Kidney (tissue), 14 donors: ENCODE data around the gene RPTN. TPM values are rescaled to one million over a fixed set of nuclear protein-coding genes. Genes with fewer than 3 reads are reported as not detected.
A peak's percentile ranks its signal among the peaks of the same experiment; 100 is the strongest.

ENCODE experiments used
- DNase-seq, 5 donors: peaks; one replicate each; pipeline ENCODE4 v3.0.0-alpha.2; 2013 to 2020
- FAIRE-seq: peaks from 2 replicates; lab custom pipeline; 2012; peaks lifted over from hg19 to GRCh38; lab: Jason Lieb, UNC
- H3K27ac ChIP-seq, 2 donors: one replicate each; pipeline ENCODE4 v1.7.0; 2013; ENCODE audit warnings: low read depth in 2 of 2, low read length in 2 of 2, inconsistent platforms in 1 of 2
- H3K27me3 ChIP-seq: one replicate; pipeline ENCODE4 v1.7.1; 2013; ENCODE audit warnings: low read length, inconsistent platforms; ENCODE audit not compliant: control insufficient read depth, insufficient read depth
- H3K36me3 ChIP-seq, 3 donors: one replicate each; pipeline versions ENCODE4 v1.7.0 to v1.7.1; 2013; ENCODE audit warnings: low read length in 3 of 3, control low read depth in 1 of 3, inconsistent platforms in 1 of 3; ENCODE audit not compliant: insufficient read depth in 3 of 3, control insufficient read depth in 2 of 3
- H3K4me1 ChIP-seq, 3 donors: one replicate each; pipeline versions ENCODE4 v1.7.0 to v1.7.1; 2013; ENCODE audit warnings: low read length in 3 of 3, inconsistent platforms in 1 of 3, low read depth in 1 of 3; ENCODE audit not compliant: control insufficient read depth in 2 of 3, insufficient read depth in 2 of 3
- H3K4me3 ChIP-seq, 3 donors: one replicate each; pipeline versions ENCODE4 v1.7.0 to v1.8.1; 2013; ENCODE audit warnings: low read length in 3 of 3, control low read depth in 1 of 3, inconsistent platforms in 1 of 3
- H3K9ac ChIP-seq, 3 donors: one replicate each; pipeline versions ENCODE4 v1.7.0 to v1.7.1; 2013; ENCODE audit warnings: low read length in 3 of 3, control low read depth in 1 of 3, inconsistent platforms in 1 of 3
- H3K9me3 ChIP-seq, 3 donors: one replicate each; pipeline versions ENCODE4 v1.7.0 to v1.7.1; 2013; ENCODE audit warnings: low read length in 3 of 3, control low read depth in 1 of 3, inconsistent platforms in 1 of 3; ENCODE audit not compliant: control insufficient read depth in 2 of 3, insufficient read depth in 1 of 3
- intact Hi-C: fragments of 100-400 bp; cut with DNase I; formaldehyde crosslinking; loops from one replicate; pipeline ENCODE4 v1.11.1; 2022
- polyA plus RNA-seq: library from polyadenylated mRNA; stranded (reverse); fragments of 350-450 nt; fragmentation: Illumina TruSeq; extraction: RNeasy Lipid Tissue Mini Kit (QIAGEN cat#74804); gene quantifications from one replicate; pipeline ENCODE4 v1.2.3, GENCODE V29; 2014; ENCODE audit warnings: low read depth, low replicate concordance; ENCODE audit not compliant: insufficient read depth
- total RNA-seq: library from RNA; stranded (reverse); fragmentation: NEBNext Ultra II Directional; extraction: Animal tissue kit (Norgen Biotek cat#: 25700); gene quantifications from one replicate; pipeline ENCODE4 v1.2.1, GENCODE V29; 2021
- TF ChIP-seq, protein P1 (sequence below): IDR thresholded peaks from 3 replicates; pipeline ENCODE4 v1.5.1; 2012; ENCODE audit warnings: mild to moderate bottlenecking, moderate library complexity, borderline replicate concordance; ENCODE audit not compliant: insufficient read depth; ENCODE audit errors: extremely low read depth
- donor health status: control.
- donor health status: control.
- donor health status: control.
- donor health status: control.
- donor health status: control.
- donor health status: DM: yes; HTN: yes; CAD: no.
- donor health status: Normal renal cell carcinoma (clear cell type).

Gene RPTN
- total and polyA plus RNA-seq, 2 donors from 2014 or later, result not detected

DNA sequence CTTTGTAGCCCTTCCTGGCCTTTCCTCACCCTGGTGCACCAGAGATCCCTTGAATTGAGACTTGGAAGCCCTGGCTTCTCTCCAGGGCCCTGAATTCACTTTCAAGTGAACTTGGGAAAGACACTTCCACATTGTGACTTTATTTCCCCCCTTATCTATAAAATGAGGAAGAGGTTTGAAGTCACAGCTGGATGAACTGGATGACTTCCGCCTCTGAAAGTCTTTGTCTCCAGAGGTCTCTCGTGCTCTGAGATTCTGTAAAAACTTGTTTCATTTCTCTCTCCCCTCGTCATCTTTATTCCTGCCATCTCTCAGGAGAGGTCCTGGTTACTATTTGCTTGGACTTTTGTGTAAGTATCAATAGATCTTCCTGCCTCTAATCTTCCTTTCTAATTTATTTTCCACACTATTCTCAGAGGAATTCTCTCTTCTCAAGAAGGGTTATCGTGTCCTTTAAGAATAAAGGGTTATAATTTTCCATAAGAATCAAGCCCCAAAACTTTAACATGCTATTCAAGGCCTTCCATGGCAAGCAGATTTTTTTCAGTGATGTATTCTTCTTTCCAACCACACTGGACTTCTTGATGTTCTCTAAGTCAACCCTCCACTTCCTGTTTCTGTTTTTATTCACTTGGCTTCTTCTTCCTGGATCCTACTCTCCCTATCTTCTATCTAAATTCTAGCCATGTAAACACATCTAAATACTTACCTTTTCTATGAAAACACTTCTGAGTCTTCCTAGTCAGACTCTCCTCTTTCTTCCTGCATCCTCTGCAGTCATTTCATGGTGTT, 6.5 kb upstream of the RPTN start:
- DNase-seq (no peak), FAIRE-seq (no peak)
- Histone ChIP-seq H3K27ac (no peak overlapping the region), H3K4me1 (peaks cover 0 to 5% (median 2%) of the 10 kb centered on the region in 3 donors), H3K27me3 (no peaks in the 10 kb centered on the region), H3K36me3 (no peaks in the 10 kb centered on the region), H3K4me3 (no peak overlapping the region), H3K9ac (no peak overlapping the region), H3K9me3 (no peaks in the 10 kb centered on the region)
- TF ChIP-seq, protein P1, sequence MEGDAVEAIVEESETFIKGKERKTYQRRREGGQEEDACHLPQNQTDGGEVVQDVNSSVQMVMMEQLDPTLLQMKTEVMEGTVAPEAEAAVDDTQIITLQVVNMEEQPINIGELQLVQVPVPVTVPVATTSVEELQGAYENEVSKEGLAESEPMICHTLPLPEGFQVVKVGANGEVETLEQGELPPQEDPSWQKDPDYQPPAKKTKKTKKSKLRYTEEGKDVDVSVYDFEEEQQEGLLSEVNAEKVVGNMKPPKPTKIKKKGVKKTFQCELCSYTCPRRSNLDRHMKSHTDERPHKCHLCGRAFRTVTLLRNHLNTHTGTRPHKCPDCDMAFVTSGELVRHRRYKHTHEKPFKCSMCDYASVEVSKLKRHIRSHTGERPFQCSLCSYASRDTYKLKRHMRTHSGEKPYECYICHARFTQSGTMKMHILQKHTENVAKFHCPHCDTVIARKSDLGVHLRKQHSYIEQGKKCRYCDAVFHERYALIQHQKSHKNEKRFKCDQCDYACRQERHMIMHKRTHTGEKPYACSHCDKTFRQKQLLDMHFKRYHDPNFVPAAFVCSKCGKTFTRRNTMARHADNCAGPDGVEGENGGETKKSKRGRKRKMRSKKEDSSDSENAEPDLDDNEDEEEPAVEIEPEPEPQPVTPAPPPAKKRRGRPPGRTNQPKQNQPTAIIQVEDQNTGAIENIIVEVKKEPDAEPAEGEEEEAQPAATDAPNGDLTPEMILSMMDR, result no peak
- intact Hi-C loops, result no loop called here

DNA sequence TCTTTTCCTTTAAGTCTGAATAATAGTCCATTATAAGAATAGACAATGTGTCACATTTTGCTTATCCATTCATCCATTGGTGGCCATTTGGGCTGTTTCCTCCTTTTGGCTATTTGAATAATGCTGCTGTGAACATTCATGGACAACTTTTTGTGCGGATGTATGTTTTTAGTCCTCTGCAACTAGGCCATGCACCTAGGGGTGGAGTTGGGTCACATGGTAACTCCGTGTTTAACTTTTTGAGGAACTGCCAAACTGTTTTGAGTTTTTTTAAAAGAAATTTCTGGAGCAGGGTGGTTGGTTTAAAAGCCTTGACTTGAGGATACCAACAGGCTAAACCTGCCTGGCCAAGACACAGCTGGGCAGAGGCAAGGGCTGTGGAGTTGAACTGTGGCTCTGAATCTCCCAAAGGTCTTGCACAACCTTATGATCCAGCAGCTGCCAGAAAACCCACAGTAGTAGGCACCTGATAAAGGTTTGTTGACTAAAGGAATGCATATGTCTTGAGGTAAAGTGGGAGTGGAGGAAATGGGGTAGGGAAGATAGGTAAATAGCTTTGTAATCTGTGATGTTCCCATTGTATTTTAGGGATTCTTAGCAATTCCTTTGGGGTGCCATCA, 5.6 kb upstream of the RPTN start:
- H3K4me1 ChIP-seq, result peaks cover 0 to 5% (median 2%) of the 10 kb centered on the region in 3 donors
- H3K27me3 ChIP-seq, result no peaks in the 10 kb centered on the region
- H3K36me3 ChIP-seq, result no peaks in the 10 kb centered on the region
- no peak overlapping the region for H3K27ac ChIP-seq
- no peak overlapping the region for H3K4me3 ChIP-seq
- no peak for DNase-seq
- H3K9me3 ChIP-seq, result no peaks in the 10 kb centered on the region
- FAIRE-seq, result no peak
- H3K9ac ChIP-seq, result no peak overlapping the region
- TF ChIP-seq, protein P1, result no peak
- intact Hi-C loops, result no loop called here

DNA sequence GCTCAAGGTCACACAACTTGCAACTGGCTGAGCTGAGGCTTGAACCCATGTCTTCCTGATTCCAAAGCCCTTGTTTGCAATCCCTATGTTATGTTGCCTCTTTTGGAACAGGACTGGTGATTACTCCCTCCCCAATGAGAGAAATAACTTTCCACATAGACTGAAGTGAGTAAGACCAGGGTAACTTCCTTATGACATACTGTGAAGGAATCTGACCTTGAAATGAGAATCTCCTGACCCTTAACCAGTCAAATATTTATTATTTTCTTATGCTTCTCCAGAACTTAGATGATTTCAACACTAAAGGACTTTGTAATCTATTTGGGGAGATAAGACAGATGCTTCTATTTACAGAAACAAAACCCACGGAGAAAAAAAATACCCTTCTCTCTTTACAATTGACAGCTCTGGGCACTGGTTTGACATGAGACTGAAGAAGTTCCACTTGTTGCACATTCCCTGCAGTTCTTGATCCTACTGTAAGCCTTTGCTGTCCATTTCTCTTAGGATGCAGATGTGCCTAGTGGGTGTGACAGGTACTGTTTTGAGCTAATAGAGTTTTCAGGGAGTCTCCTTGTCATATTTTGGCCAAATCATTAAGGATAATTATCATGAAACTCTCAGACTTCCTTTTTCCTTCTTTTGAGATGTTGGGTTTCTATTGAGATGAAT, 3.9 kb upstream of the RPTN start:
- no peaks in the 10 kb centered on the region for H3K4me1 ChIP-seq
- no peaks in the 10 kb centered on the region for H3K27me3 ChIP-seq
- intact Hi-C loops, result no loop called here
- no peak overlapping the region for H3K4me3 ChIP-seq
- no peaks in the 10 kb centered on the region for H3K36me3 ChIP-seq
- TF ChIP-seq, protein P1, result no peak
- FAIRE-seq (no peak), DNase-seq (peak in 2 of 5 donors; percentile 11 to 15)
- H3K9me3 ChIP-seq, result no peaks in the 10 kb centered on the region
- no peak overlapping the region for H3K9ac ChIP-seq
- no peak overlapping the region for H3K27ac ChIP-seq
